22Rv1 (cell line): Measurements from ENCODE around the gene SLC20A1.
A peak's percentile ranks its signal among the peaks of the same experiment; 100 is the strongest.

Experiments used
- H3K27ac ChIP-seq: fragments of 450-650 bp; 2 replicates; pipeline ENCODE4 v1.5.1; 2017
- CTCF ChIP-seq: fragments of 450-650 bp; IDR thresholded peaks from 2 replicates; pipeline ENCODE4 v1.5.1; 2017; ENCODE audit warnings: mild to moderate bottlenecking
- ZFX ChIP-seq: fragments of 450-650 bp; IDR thresholded peaks from 2 replicates; pipeline ENCODE4 v1.6.1; 2017; ENCODE audit warnings: antibody characterized with exemption, borderline replicate concordance

The SLC20A1 gene

GRCh38 chr2:112686348-112687217, 40.8 kb downstream of the SLC20A1 start:
- TF ChIP-seq ZFX = no peak
- TF ChIP-seq CTCF = no peak

GRCh38 chr2:112687522-112687921, 41.8 kb downstream of the SLC20A1 start:
- no peak overlapping the region for H3K27ac ChIP-seq
- TF ChIP-seq CTCF = no peak
- TF ChIP-seq ZFX = no peak

More at GRCh38 chr2:112686348-112687217, 40.8 kb downstream of the SLC20A1 start:
- no peak overlapping the region for H3K27ac ChIP-seq

GRCh38 chr2:112688086-112688880, 42.5 kb downstream of the SLC20A1 start:
- H3K27ac ChIP-seq = no peak overlapping the region
- TF ChIP-seq ZFX = no peak
- TF ChIP-seq CTCF = no peak

GRCh38 chr2:112690853-112691401, 45.2 kb downstream of the SLC20A1 start:
- TF ChIP-seq CTCF = peak; percentile 80
- no peak for TF ChIP-seq ZFX
- no peak overlapping the region for H3K27ac ChIP-seq

- TF ChIP-seq CTCF = no peak
- TF ChIP-seq ZFX = no peak
- no peak overlapping the region for H3K27ac ChIP-seq
Observed at GRCh38 chr2:112691881-112692281, 46.1 kb downstream of the SLC20A1 start.

GRCh38 chr2:112692495-112692911, 46.8 kb downstream of the SLC20A1 start:
- no peak overlapping the region for H3K27ac ChIP-seq
- no peak for TF ChIP-seq CTCF
- TF ChIP-seq ZFX = no peak

GRCh38 chr2:112692918-112693317, 47.2 kb downstream of the SLC20A1 start:
- TF ChIP-seq ZFX = no peak
- TF ChIP-seq CTCF = no peak
- no peak overlapping the region for H3K27ac ChIP-seq
